Measurements from ENCODE around the gene EYA4.

EYA4 gene

GRCh38 chr6:133466680-133467079 is 225.5 kb downstream of the EYA4 start:
- in situ Hi-C loops (cut with HindIII; ENCODE audit: low pct_ligation_motif_present, low sequenced_read_pairs): no loop called here
- Histone ChIP-seq H3K36me3 (replicated peaks) (no peaks in the 10 kb centered on the region), H3K4me3 (ENCODE audit: low read depth, low read length) (no peak overlapping the region), H3K27ac (peak overlapping the region; percentile 57), H3K27me3 (replicated peaks) (no peaks in the 10 kb centered on the region)
- no peak for TF ChIP-seq CTCF (IDR thresholded peaks at IDR 0.05; ENCODE audit: low read depth, low read length, missing control alignments)
- DNase-seq: peak; percentile 85

- no peak for TF ChIP-seq CTCF (IDR thresholded peaks at IDR 0.05; ENCODE audit: low read depth, low read length, missing control alignments)
- in situ Hi-C loops (cut with HindIII; ENCODE audit: low pct_ligation_motif_present, low sequenced_read_pairs): no loop called here
- Histone ChIP-seq H3K4me3 (ENCODE audit: low read depth, low read length) (no peak overlapping the region), H3K27me3 (replicated peaks) (no peaks in the 10 kb centered on the region), H3K27ac (peak overlapping the region; percentile 57), H3K36me3 (replicated peaks) (no peaks in the 10 kb centered on the region)
- peak; percentile 22 for DNase-seq
Observed at GRCh38 chr6:133467231-133467981, 226.2 kb downstream of the EYA4 start.

- DNase-seq: peak; percentile 26
- no peaks in the 10 kb centered on the region for H3K27me3 ChIP-seq (replicated peaks)
- in situ Hi-C loops (cut with HindIII; ENCODE audit: low pct_ligation_motif_present, low sequenced_read_pairs): no loop called here
- H3K27ac ChIP-seq: no peak overlapping the region
- H3K4me3 ChIP-seq (ENCODE audit: low read depth, low read length): no peak overlapping the region
- TF ChIP-seq CTCF (IDR thresholded peaks at IDR 0.05; ENCODE audit: low read depth, low read length, missing control alignments): no peak
- no peaks in the 10 kb centered on the region for H3K36me3 ChIP-seq (replicated peaks)
Observed at GRCh38 chr6:133467982-133468380, 226.8 kb downstream of the EYA4 start.

DNA sequence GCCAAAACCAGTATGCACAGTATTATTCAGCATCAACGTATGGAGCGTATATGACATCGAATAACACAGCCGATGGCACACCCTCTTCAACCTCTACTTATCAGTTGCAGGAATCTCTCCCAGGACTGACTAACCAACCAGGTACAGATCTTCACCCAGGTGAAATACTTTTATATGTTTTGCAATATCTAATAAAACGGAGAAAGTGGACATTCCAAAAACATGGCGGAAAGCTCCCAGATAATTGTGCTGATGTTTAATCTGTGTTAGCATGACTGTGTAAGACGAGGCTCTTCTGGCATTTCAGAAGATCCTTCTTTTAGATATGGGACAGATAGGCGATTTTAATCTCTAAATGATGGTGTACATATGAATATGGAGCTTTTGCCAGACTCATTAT is 227.4 kb downstream of the EYA4 start:
- Histone ChIP-seq H3K4me3 (ENCODE audit: low read depth, low read length) (no peak overlapping the region), H3K36me3 (replicated peaks) (no peaks in the 10 kb centered on the region), H3K27ac (no peak overlapping the region), H3K27me3 (replicated peaks) (no peaks in the 10 kb centered on the region)
- TF ChIP-seq CTCF (IDR thresholded peaks at IDR 0.05; ENCODE audit: low read depth, low read length, missing control alignments): no peak
- DNase-seq: no peak
- in situ Hi-C loops (cut with HindIII; ENCODE audit: low pct_ligation_motif_present, low sequenced_read_pairs): no loop called here

- Histone ChIP-seq H3K36me3 (replicated peaks) (no peaks in the 10 kb centered on the region), H3K27ac (no peak overlapping the region), H3K27me3 (replicated peaks) (no peaks in the 10 kb centered on the region), H3K4me3 (ENCODE audit: low read depth, low read length) (no peak overlapping the region)
- no peak for DNase-seq
- in situ Hi-C loops (cut with HindIII; ENCODE audit: low pct_ligation_motif_present, low sequenced_read_pairs): no loop called here
- TF ChIP-seq CTCF (IDR thresholded peaks at IDR 0.05; ENCODE audit: low read depth, low read length, missing control alignments): no peak
Observed at GRCh38 chr6:133474516-133474915, 233.4 kb downstream of the EYA4 start.

DNA sequence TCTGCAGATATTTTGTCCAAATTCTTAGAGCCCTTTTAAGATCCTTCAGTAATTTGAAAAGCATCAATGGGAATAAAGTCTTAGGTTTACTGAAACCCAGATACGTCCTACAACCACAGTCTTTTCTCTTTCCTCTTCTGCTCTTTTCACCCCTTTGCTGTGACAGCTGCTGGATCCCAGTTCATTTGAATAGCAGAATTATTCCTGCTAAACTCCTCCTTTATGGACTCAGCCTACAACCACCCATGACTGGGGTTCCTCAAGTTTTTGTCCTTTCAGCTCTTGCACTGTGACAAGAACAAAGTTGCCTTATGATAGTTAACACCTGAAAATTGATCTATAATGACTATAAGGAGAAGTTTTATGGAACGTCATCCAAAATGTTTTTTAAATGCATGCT is 237.5 kb downstream of the EYA4 start:
- no peak for TF ChIP-seq CTCF (IDR thresholded peaks at IDR 0.05; ENCODE audit: low read depth, low read length, missing control alignments)
- no peak for DNase-seq
- in situ Hi-C loops (cut with HindIII; ENCODE audit: low pct_ligation_motif_present, low sequenced_read_pairs): no loop called here
- Histone ChIP-seq H3K4me3 (ENCODE audit: low read depth, low read length) (no peak overlapping the region), H3K27me3 (replicated peaks) (no peaks in the 10 kb centered on the region), H3K36me3 (replicated peaks) (no peaks in the 10 kb centered on the region), H3K27ac (no peak overlapping the region)
